Measurements from ENCODE around the gene SCD5. TPM values are rescaled to one million over a fixed set of nuclear protein-coding genes. Genes with fewer than 3 reads are reported as not detected.

SCD5 gene
- total and polyA plus RNA-seq, 9 of the 15 experiments (the other 6 are each of a cell fraction or from before 2014, with no cell fraction given) = 0.01 to 0.20 (median 0.03) TPM; not detected in 5

- 0% methylated on average over 2 of the region's 2 CpGs for WGBS (ENCODE audit: insufficient coverage, low coverage, missing lambda C conversion rate)
- no peaks in the 10 kb centered on the region for H3K27me3 ChIP-seq (ENCODE audit: control insufficient read depth in 2 of 2, insufficient read depth in 2 of 2, low read length in 2 of 2)
- H3K4me2 ChIP-seq (ENCODE audit: insufficient read depth, low read length) = no peak overlapping the region
- no peaks in the 10 kb centered on the region for H4K20me1 ChIP-seq (replicated peaks; ENCODE audit: control insufficient read depth, insufficient read depth, low read length)
- intact Hi-C loops (cut with micrococcal nuclease) = no loop called here
- no peaks in the 10 kb centered on the region for H3K36me3 ChIP-seq (ENCODE audit: control insufficient read depth, insufficient read depth, low read length)
- no peak for FAIRE-seq
- no TSS peak for BruUV-seq (replicated peaks)
- H3K4me3 ChIP-seq = no peak overlapping the region
- no peak for DNase-seq (ENCODE audit: extremely low read depth in 1 of 4, low spot score in 3 of 4)
- no peaks in the 10 kb centered on the region for H3K9me1 ChIP-seq (ENCODE audit: control insufficient read depth, insufficient read depth, low read length)
- POLR2A ChIA-PET = no interaction called here
- H3K79me2 ChIP-seq (ENCODE audit: control insufficient read depth, insufficient read depth, low read length) = no peaks in the 10 kb centered on the region
- no peaks in the 10 kb centered on the region for H3K9me3 ChIP-seq (replicated peaks; ENCODE audit: control insufficient read depth, insufficient read depth, low read depth, low read length)
- H2AFZ ChIP-seq (ENCODE audit: low read depth, low read length) = no peak overlapping the region
- H3K27ac ChIP-seq (ENCODE audit: extremely low read depth, low read depth, low read length) = no peak overlapping the region
- in situ Hi-C loops (cut with MboI) = no loop called here
- CTCF ChIA-PET (ENCODE audit: low intra/inter-chr PET ratio) = no interaction called here
- 0 out of 5 replicates have a peak, but pooled peaks cover 0 to 3% of the 10 kb centered on the region in 2 experiments for H3K4me1 ChIP-seq (replicated peaks in 1 of 2; ENCODE audit: control insufficient read depth in 2 of 2, insufficient read depth in 2 of 2, low read length in 2 of 2)
- ATAC-seq = no peak
- no peak overlapping the region for H3K9ac ChIP-seq (ENCODE audit: insufficient read depth in 1 of 2, low read depth in 2 of 2, low read length in 2 of 2)
- no peak for TF ChIP-seq THRB (CRISPR knock-in tag; conservative IDR thresholded peaks at IDR 0.05)
- TF ChIP-seq ZNF586 (CRISPR knock-in tag; conservative IDR thresholded peaks at IDR 0.05) = no peak
- no peak for TF ChIP-seq ZNF175 (CRISPR knock-in tag; IDR thresholded peaks at IDR 0.05; ENCODE audit: low read depth)
- no peak for TF ChIP-seq EP300 (IDR thresholded peaks at IDR 0.05; ENCODE audit: low read length)
- no peak for TF ChIP-seq ZFP30 (CRISPR knock-in tag; IDR thresholded peaks at IDR 0.05; ENCODE audit: borderline replicate concordance)
- no peak for TF ChIP-seq CTCF (IDR thresholded peaks at IDR 0.05 in 2 of 3, conservative IDR thresholded peaks at IDR 0.05 in 1 of 3; ENCODE audit: insufficient read depth in 2 of 3, low read depth in 1 of 3, low read length in 3 of 3)
- no peak for TF ChIP-seq ZSCAN32 (CRISPR knock-in tag; IDR thresholded peaks at IDR 0.05)
- TF ChIP-seq ZNF518B (CRISPR knock-in tag; IDR thresholded peaks at IDR 0.05) = no peak
- no peak for TF ChIP-seq POU5F1 (IDR thresholded peaks at IDR 0.05; ENCODE audit: borderline replicate concordance, low read depth, low read length, partially characterized antibody)
- no peak for TF ChIP-seq CCNT2 (IDR thresholded peaks at IDR 0.05; ENCODE audit: borderline replicate concordance, extremely low read depth, insufficient read length, low read depth, low read length)
- TF ChIP-seq GABPA (tag; conservative IDR thresholded peaks at IDR 0.05; ENCODE audit: low read depth) = no peak
Measured at GRCh38 chr4:82667761-82668480, 130.7 kb downstream of the SCD5 start.
